ENCODE measurements around the gene PNP. TPM values are rescaled to one million over a fixed set of nuclear protein-coding genes. Genes with fewer than 3 reads are reported as not detected.
"Not testable (repeated sequence)": the region's sequence is repeated elsewhere in the genome, so short reads cannot be mapped to it uniquely, and the experiment has no call there.

The PNP gene
- total RNA-seq, 1 donor from 2014 or later = 17.0 TPM

DNA sequence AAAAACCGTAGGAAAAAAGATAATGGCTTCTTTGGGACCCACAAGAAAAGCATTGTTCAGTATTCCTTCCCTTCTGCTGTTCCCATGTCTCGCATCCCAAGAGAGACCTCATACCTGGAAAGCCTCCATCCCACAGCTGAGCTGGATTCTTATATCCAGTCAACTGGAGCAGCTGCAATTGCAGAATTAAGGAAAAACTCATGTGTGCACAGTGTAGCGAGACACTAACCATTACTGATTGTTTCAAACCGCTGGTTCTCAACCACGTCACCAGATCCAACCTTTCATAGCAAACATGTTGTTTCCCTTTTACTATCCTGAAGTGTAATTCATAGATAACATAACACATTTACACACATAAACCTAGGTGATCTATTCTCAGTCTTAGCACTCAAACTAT is 30.7 kb downstream of the PNP start:
- no peak overlapping the region for H3K27ac Mint-ChIP-seq (ENCODE audit: unreplicated experiment)
- H3K4me1 Mint-ChIP-seq (ENCODE audit: unreplicated experiment) = peaks cover 4% of the 10 kb centered on the region
- H3K9me3 Mint-ChIP-seq (ENCODE audit: unreplicated experiment) = no peaks in the 10 kb centered on the region
- H3K27me3 Mint-ChIP-seq (ENCODE audit: unreplicated experiment) = peaks cover 28% of the 10 kb centered on the region
- TF ChIP-seq, protein P1, sequence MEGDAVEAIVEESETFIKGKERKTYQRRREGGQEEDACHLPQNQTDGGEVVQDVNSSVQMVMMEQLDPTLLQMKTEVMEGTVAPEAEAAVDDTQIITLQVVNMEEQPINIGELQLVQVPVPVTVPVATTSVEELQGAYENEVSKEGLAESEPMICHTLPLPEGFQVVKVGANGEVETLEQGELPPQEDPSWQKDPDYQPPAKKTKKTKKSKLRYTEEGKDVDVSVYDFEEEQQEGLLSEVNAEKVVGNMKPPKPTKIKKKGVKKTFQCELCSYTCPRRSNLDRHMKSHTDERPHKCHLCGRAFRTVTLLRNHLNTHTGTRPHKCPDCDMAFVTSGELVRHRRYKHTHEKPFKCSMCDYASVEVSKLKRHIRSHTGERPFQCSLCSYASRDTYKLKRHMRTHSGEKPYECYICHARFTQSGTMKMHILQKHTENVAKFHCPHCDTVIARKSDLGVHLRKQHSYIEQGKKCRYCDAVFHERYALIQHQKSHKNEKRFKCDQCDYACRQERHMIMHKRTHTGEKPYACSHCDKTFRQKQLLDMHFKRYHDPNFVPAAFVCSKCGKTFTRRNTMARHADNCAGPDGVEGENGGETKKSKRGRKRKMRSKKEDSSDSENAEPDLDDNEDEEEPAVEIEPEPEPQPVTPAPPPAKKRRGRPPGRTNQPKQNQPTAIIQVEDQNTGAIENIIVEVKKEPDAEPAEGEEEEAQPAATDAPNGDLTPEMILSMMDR (IDR thresholded peaks at IDR 0.05) = no peak
- DNase-seq (ENCODE audit: extremely low spot score, unreplicated experiment) = no peak
- no peaks in the 10 kb centered on the region for H3K36me3 Mint-ChIP-seq (ENCODE audit: unreplicated experiment)
- no peak overlapping the region for H3K4me3 Mint-ChIP-seq (ENCODE audit: unreplicated experiment)

DNA sequence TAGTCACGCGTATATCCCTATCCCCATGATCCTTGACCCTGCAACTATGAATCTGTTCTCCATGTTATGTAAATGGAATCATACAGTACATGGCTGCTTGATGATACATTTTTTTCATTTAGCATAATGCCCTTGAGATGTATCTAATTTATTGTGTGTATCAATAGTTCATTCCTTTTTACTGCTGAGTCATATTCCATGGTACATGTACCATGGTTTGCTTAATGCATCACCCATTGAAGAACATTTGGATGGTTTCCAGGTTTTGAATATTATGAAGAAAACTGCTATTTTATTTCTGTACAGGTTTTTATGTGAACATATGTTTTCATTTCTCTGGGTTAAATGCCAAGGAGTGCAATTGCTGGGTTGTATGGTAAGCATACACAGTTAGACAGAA is 32.1 kb downstream of the PNP start:
- Mint-ChIP-seq H3K4me1 (ENCODE audit: unreplicated experiment) (peaks cover 4% of the 10 kb centered on the region), H3K36me3 (ENCODE audit: unreplicated experiment) (no peaks in the 10 kb centered on the region), H3K27me3 (ENCODE audit: unreplicated experiment) (peaks cover 16% of the 10 kb centered on the region), H3K4me3 (ENCODE audit: unreplicated experiment) (no peak overlapping the region), H3K27ac (ENCODE audit: unreplicated experiment) (no peak overlapping the region), H3K9me3 (ENCODE audit: unreplicated experiment) (no peaks in the 10 kb centered on the region)
- DNase-seq (ENCODE audit: extremely low spot score, unreplicated experiment) = no peak
- TF ChIP-seq, protein P1 (IDR thresholded peaks at IDR 0.05) = no peak

DNA sequence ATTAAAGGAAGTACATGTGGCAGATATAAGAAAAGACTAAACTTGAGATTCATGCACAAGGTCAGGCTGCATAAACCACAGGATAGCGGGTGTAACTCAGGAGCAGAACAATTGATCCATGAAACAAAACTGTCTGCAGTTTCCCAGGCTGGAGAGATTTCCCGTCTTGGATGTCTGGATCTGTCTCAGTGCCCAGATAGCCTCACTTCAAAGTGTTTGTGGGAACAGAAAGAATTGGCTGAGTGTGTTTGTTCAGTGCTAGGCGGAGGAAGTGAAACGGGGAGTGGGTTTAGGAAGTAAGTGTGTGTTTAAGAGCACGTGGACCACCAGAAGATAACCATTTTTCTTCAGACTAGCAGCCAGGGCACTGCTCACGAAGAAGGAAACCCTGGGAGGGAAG is 34.7 kb downstream of the PNP start:
- Mint-ChIP-seq H3K4me1 (ENCODE audit: unreplicated experiment) (peaks cover 4% of the 10 kb centered on the region), H3K27me3 (ENCODE audit: unreplicated experiment) (peaks cover 9% of the 10 kb centered on the region), H3K9me3 (ENCODE audit: unreplicated experiment) (no peaks in the 10 kb centered on the region), H3K4me3 (ENCODE audit: unreplicated experiment) (no peak overlapping the region), H3K27ac (ENCODE audit: unreplicated experiment) (no peak overlapping the region), H3K36me3 (ENCODE audit: unreplicated experiment) (no peaks in the 10 kb centered on the region)
- TF ChIP-seq, protein P1 (IDR thresholded peaks at IDR 0.05) = no peak
- DNase-seq (ENCODE audit: extremely low spot score, unreplicated experiment) = no peak

DNA sequence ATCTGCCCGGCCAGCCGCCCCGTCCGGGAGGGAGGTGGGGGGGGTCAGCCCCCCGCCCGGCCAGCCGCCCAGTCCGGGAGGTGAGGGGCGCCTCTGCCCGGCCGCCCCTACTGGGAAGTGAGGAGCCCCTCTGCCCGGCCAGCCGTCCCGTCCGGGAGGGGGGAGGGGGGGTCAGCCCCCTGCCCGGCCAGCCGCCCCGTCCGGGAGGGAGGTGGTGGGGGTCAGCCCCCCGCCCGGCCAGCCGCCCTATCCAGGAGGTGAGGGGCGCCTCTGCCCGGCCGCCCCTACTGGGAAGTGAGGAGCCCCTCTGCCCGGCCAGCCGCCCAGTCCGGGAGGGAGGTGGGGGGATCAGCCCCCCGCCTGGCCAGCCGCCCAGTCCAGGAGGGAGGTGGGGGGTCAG is 37.1 kb downstream of the PNP start:
- not testable (repeated sequence) for H3K4me3 Mint-ChIP-seq (ENCODE audit: unreplicated experiment); H3K36me3 Mint-ChIP-seq (ENCODE audit: unreplicated experiment); DNase-seq (ENCODE audit: extremely low spot score, unreplicated experiment); H3K9me3 Mint-ChIP-seq (ENCODE audit: unreplicated experiment); H3K27ac Mint-ChIP-seq (ENCODE audit: unreplicated experiment); H3K4me1 Mint-ChIP-seq (ENCODE audit: unreplicated experiment)
- H3K27me3 Mint-ChIP-seq (ENCODE audit: unreplicated experiment) = peaks cover 13% of the 10 kb centered on the region

DNA sequence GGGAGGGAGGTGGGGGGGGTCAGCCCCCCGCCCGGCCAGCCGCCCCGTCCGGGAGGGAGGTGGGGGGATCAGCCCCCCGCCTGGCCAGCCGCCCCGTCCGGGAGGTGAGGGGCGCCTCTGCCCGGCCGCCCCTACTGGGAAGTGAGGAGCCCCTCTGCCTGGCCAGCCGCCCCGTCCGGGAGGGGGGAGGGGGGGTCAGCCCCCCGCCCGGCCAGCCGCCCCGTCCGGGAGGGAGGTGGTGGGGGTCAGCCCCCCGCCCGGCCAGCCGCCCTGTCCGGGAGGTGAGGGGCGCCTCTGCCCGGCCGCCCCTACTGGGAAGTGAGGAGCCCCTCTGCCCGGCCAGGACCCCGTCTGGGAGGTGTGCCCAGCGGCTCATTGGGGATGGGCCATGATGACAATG is 37.5 kb downstream of the PNP start:
- not testable (repeated sequence) for H3K27ac Mint-ChIP-seq (ENCODE audit: unreplicated experiment); H3K9me3 Mint-ChIP-seq (ENCODE audit: unreplicated experiment); H3K36me3 Mint-ChIP-seq (ENCODE audit: unreplicated experiment); DNase-seq (ENCODE audit: extremely low spot score, unreplicated experiment); H3K4me3 Mint-ChIP-seq (ENCODE audit: unreplicated experiment); H3K4me1 Mint-ChIP-seq (ENCODE audit: unreplicated experiment)
- peaks cover 13% of the 10 kb centered on the region for H3K27me3 Mint-ChIP-seq (ENCODE audit: unreplicated experiment)

DNA sequence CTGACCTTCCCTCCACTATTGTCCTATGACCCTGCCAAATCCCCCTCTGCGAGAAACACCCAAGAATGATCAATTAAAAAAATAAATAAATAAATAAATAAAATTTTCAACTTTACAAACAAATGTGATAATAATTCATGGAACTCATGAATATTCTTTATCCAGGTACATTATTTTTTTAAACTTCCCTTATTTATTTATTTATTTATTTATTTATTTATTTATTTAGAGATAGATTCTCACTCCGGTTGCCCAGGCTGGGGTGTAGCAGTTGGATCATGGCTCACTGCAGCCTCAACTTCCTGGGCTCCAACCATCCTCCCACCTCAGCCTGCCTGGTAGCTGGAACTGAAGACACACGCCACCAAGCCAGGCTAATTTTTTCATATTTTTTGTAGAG is 38.3 kb downstream of the PNP start:
- H3K36me3 Mint-ChIP-seq (ENCODE audit: unreplicated experiment); DNase-seq (ENCODE audit: extremely low spot score, unreplicated experiment); H3K4me3 Mint-ChIP-seq (ENCODE audit: unreplicated experiment); H3K27ac Mint-ChIP-seq (ENCODE audit: unreplicated experiment); H3K4me1 Mint-ChIP-seq (ENCODE audit: unreplicated experiment); H3K9me3 Mint-ChIP-seq (ENCODE audit: unreplicated experiment): not testable (repeated sequence)
- peaks cover 14% of the 10 kb centered on the region for H3K27me3 Mint-ChIP-seq (ENCODE audit: unreplicated experiment)

DNA sequence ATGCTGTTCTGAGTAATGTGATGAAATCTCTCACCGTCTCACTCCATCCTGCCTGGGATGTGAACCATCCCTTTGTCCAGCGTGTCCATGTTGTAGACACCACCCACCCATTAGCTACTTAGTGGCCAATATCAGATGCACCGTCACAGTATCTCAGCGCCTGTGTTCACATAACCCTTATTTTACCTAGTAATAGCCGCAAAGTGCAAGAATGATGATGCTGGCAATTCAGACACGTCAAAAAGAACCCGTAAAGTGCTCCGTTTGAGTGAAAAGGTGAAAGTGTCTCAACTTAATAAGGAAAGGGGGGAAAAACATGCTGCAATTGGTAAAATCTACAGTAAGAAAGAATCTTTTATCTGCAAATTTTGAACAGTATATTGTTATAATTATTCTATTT is 39.2 kb downstream of the PNP start:
- Mint-ChIP-seq H3K36me3 (ENCODE audit: unreplicated experiment) (no peaks in the 10 kb centered on the region), H3K27me3 (ENCODE audit: unreplicated experiment) (peaks cover 22% of the 10 kb centered on the region), H3K4me3 (ENCODE audit: unreplicated experiment) (no peak overlapping the region), H3K9me3 (ENCODE audit: unreplicated experiment) (no peaks in the 10 kb centered on the region), H3K4me1 (ENCODE audit: unreplicated experiment) (no peaks in the 10 kb centered on the region), H3K27ac (ENCODE audit: unreplicated experiment) (no peak overlapping the region)
- TF ChIP-seq, protein P1 (IDR thresholded peaks at IDR 0.05) = no peak
- no peak for DNase-seq (ENCODE audit: extremely low spot score, unreplicated experiment)

All from osteocyte (in vitro differentiated cells).